Tongue (tissue), 2 donors: ENCODE data around the gene SLC22A4. TPM values are rescaled to one million over a fixed set of nuclear protein-coding genes. Genes with fewer than 3 reads are reported as not detected.

Source experiments
- DNase-seq: peaks from one replicate; pipeline ENCODE4 v3.0.0-alpha.2; 2015
- total RNA-seq: library from RNA; depleted of rRNA; stranded (reverse); fragments of >200 nt; gene quantifications from one replicate; pipeline ENCODE4 v1.2.3, GENCODE V29; 2014

SLC22A4 gene
- total RNA-seq, result 1.7 TPM

DNA sequence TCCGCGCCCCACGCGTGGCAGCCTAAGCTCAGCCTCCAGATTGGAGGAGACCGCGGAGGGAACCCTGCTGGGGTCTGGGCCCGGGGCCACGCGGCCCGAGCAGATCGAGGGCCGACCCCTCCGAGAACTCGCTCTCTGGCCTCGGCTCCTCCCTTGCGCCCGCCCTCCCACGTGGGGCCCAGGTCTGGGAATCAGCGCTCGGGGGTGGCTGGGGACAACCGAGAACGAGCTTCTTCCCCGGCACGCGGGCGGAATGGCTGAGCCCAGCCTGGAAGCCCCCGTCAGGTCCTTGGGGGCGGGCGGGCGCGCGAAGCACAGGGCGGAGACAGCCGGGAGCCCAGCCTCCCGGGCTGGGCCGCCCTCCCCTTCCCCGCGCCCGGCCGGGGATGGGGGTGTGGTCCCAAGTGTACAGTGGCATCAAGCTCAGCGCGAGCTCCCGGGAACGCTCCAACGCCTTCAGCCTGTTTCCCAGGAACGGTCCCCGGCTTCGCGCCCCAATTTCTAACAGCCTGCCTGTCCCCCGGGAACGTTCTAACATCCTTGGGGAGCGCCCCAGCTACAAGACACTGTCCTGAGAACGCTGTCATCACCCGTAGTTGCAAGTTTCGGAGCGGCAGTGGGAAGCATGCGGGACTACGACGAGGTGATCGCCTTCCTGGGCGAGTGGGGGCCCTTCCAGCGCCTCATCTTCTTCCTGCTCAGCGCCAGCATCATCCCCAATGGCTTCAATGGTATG is at the start of gene SLC22A4:
Gene SLC22A4, plus strand, starts transcription at position 403 of the 736 bp plus-strand sequence. Its CDS starts 223 bp downstream, at position 626.
- DNase-seq, result peak; percentile 97

DNA sequence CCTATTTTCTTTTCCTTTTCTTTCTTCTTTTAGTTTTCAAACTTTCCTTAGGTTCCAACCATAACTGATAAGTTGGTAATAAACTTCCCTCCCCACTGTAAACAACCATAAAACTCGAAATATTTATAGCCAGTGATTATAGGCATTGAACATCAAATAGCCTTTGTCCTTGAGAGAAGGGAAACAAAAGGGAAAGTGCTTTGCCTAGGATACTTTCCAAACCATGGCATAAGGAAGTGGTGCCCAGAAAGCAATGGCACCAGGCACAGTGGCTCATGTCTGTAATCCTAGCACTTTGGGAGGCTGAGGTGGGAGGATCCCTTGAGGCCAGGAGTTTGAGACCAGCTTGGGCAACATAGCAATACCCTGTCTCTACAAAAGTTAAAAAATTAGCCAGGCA is 48.6 kb upstream of the SLC22A4 start:
- no peak for DNase-seq

DNA sequence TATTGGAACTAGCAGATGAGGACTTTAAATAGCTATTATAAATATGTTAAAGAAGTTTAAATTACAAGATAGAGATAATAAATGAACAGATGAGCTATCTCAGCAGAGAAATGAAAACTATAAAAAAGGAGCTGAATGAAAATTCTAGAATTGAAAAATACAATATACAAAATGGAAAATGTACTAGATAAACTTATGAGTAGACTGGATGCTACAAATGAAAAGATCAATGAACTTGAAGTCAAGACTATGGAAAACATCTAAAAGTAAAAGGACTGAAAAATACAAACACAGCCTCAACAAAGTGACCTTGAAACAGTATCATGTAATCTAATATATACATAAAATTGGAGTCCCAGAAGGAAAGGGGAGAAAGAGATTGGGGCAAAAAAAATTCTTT is 47.4 kb upstream of the SLC22A4 start:
- no peak for DNase-seq

GRCh38 chr5:132250547-132250946 is 43.6 kb upstream of the SLC22A4 start:
- no peak for DNase-seq

GRCh38 chr5:132251220-132251725 is 42.9 kb upstream of the SLC22A4 start:
- DNase-seq, result peak; percentile 57

GRCh38 chr5:132253008-132253441 is 41.2 kb upstream of the SLC22A4 start:
- no peak for DNase-seq

- DNase-seq, result no peak
Observed at GRCh38 chr5:132253452-132254320, 40.5 kb upstream of the SLC22A4 start.

DNA sequence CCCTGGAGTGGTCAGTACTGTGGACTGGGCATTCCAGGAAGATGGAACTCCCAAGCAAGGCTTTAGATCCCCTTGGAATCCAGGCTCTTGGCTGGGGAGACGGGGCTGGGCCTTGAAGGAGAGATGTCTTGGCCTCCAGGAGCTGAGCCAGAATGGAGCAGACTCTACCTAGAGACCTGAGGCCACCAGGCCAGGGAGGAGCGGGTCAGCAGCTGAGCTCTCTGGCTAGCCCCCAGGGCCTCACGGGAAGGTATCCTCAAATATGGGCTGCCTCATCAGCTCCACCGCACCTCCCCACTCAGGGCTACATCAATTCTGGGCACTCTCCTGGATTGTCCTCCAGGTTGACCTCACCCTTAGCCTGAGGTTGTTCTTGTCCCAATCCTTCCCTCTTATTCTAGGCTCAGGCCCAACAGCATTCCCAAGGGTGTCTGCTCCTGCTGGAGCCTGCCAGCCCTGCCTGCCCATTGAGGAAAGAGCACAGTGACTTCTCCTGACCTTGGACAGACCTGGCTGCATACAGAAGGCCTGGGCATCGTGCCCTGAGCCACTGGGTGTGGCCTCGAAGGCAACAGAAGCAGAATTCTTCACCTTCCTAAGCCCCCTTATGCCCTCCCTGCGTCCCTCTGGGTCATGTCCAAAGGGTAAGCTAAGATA is 39.7 kb upstream of the SLC22A4 start:
- no peak for DNase-seq

DNA sequence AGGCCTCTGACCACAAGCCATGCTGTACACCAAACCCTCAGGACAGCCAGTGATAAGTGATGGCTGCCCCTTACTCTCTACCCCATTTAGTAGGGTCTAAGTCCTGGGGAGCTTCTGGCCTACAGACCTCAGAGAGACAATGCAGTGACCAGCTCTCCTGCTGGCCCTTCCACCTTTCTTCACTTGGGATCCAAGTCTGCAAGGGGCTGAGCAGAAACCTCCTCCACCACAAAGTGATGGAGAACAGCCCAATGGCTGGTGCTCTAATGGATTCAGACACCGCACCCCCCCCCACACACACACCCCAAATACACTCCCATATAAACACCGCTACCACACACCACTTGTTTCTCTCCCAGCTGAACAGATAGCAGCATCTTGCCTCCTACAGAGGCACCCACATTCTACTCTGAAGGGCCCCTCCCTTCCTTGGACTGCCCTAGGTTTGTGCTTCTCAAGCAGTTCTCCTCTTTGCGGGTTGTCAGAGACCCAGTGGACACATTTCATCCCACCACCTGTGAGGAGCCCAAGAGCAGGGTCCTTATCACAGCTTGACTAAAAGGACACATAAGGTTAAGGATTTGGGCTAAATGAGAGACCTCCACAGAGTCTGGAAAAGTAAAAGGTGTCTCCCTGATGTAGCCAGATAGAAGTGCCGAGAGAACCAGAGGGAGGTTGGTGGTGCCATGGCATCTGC is 38.0 kb upstream of the SLC22A4 start:
- DNase-seq, result no peak

DNA sequence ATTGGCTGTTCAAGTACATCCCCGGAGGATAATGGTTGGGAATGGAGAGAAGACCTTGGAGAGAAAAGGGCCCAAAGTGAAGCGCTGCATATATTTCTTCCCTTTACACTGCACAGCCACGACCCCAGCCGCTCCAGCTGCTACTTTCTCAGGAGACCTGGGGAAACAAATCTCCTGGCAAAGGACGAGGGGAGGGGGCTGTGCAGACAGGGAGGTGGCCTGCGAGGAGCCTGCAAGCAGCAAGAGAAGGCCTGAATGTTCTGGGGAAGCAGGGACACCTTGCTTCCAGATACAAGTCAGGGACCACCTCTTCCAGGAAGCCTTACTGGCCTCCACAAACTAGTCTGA is 37.4 kb upstream of the SLC22A4 start:
- no peak for DNase-seq

GRCh38 chr5:132257131-132258101 is 36.8 kb upstream of the SLC22A4 start, which contains the start of gene PDLIM4:
PDLIM4 (plus strand) TSS chr5:132257696; CDS start chr5:132257735, 39 bp downstream.
- DNase-seq, result peak; percentile 89

GRCh38 chr5:132258102-132259068 is 35.8 kb upstream of the SLC22A4 start:
- DNase-seq, result peak; percentile 92

- peak; percentile 94 for DNase-seq
Observed at GRCh38 chr5:132259069-132259851, 34.9 kb upstream of the SLC22A4 start.

- no peak for DNase-seq
Observed at GRCh38 chr5:132260051-132260450, 34.1 kb upstream of the SLC22A4 start.

GRCh38 chr5:132260714-132261551 is 33.3 kb upstream of the SLC22A4 start:
- DNase-seq, result no peak

DNA sequence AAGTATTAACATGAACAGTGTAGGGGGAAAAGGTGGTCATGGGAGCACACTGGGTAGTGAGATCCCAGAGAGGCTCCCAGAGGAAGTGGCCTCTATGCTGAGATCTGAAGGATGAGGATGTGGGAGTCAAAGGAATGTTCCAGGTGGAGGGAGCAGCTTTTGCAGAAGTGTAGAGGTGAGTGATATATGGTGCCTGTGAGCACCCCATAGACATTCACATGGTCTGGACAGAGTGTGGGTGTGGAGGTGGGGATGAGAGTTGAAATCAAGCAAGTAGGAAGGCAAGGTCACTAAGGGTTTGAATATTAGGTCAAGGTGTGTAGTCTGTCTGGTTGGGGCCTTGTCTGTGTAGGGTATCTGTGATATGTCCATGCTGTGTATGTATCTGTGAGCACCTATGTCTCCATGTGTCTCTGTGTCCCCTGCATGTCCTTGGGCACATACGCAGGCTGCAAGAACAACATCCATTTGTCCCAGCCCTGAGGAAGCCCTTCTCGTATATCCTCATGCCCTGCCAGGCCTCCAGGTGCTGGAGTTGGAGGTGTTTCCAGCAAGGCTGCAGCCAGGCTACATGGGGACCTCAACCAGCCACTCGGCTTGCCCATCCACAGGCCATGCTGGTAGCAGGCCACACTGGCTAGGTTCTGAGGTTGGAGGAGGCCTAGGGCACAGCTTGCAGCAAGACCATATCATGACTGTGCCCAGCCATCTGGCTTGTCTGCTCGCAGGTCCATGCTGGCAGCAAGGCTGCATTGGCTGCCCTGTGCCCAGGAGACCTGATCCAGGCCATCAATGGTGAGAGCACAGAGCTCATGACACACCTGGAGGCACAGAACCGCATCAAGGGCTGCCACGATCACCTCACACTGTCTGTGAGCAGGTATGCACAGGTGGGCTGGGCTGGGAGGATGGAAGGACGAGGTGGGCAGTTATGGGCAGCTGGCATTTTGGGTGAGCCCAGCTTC is 32.0 kb upstream of the SLC22A4 start:
- DNase-seq, result no peak
